HG03342 (cell line): Measurements from ENCODE around the gene RPL31.
"Not testable (repeated sequence)": the region's sequence is repeated elsewhere in the genome, so short reads cannot be mapped to it uniquely, and the experiment has no call there.

Experiments
- ATAC-seq: cut with Tn5 transposase; IDR thresholded peaks from one replicate; pipeline ENCODE4 v1.9.1; 2021; ENCODE audit warnings: mild to moderate bottlenecking, moderate library complexity; ENCODE audit not compliant: unreplicated experiment

The RPL31 gene

DNA sequence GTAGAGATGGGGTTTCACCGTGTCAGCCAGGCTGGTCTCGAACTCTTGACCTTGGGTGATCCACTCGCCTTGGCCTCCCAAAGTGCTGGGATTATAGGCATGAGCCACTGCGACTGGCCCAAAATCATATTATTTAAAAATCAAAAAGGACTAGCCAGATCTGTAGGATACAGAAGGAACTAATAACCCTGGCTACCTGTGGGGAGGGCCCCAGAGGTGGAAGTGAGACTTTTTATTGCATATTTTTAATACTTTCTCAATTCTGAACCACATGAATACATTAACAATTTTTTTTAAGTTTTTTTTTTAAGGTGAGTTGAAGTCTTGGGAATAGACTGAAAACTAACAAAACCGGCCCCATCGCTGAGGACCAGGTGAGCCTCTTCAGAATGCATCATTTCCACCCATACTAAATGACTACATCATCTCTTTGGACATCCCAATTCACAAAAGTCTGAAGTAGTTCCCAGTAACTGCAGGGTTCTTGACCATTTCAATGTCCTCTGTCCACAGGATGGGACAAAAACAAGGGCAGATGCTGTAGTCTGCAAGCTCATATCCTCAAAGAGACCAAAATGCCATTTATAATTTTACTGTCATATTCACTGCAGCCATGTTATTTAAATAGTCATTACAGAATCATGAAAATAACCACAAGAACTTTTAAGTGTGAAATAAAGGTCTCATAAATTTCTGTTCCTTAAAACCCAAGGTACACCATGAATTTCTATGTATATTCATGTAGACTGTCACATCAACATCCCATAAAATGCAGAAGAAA, 21.4 kb downstream of the RPL31 start:
- ATAC-seq, result no peak

DNA sequence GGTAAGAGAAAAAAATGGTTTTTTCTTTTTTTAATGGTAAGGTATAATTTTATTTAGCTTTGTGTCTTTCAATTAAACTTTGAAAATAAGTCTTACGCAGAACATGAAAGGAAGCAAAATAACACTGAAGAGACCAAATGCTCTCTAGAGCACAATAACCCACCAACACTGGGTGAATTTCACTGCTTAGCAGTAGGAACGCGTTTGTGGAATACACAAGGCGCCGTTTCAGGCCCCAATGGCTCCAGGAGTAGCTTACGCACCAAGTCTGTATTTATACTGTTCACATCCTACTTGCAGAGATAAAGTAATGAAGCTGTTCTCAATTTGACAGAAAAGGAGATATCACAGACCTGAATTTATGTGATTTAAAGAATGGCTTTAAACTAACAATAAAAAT, 23.5 kb downstream of the RPL31 start:
- ATAC-seq, result no peak

DNA sequence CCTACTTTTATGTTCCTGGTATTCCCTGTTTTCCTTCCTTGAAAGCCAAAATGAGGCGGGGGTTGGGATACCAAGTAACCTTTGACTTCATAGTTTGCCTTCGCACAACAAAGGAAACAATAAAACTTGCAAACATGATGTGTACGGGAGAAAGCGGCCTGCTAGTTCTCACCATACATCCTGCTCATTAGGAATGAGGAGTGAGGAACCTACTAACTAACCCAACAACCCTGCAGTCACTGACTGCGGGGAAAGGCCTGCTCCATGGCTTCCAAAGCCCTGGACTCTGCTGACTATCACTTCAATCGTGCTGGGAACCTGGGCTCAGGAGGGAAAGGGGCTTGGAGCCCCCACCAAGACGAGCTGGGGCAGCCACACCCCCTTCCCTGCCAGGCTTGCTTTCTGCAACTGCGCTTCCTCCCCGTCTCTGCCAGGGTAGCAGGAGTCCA, 24.2 kb downstream of the RPL31 start:
- ATAC-seq, result no peak

DNA sequence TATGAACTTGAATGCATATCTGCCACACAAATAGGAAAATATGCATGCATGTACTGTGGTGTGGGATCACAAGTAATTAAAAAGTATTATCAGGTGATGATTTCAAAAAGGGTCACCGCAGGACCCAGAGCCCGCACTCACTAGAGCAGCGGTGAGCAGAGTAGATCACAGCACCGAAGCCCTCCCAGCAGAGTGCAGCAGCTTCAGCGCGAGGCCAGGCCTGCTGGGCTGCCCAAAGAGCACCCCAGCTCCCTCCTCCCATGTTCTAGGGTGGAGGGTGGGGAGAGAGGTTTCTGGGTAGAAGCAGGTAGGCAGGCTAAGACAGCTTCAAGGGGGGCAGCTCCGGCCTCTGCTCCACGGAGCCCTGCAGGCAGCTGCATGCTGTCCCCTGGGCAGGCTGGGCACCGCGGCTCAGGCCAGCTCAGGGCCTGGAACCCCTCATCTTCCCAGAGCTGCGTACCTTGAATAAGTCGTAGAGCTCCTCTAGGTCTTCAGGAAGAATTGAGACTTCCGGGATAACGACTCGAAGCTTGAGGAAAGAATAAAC, 24.9 kb downstream of the RPL31 start:
- ATAC-seq, result no peak

DNA sequence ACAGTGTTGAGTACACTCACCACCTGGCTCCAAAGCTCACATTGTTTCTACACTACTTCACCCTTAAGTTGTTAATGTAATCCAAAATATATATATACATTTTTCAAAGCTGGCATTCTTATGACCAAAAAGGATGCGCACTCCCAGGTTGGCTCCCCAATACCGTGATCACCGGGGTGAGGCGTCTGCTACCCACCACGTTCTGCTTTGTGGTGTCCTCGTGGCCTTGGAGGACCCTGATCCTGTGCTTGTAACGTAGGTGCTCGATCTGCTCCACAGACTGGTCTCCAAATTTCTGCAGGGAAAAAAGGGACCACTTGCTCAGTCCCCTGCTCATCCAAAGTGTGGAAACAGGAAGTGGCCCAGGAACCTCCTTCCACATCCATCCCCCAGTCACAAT, 25.8 kb downstream of the RPL31 start:
- no peak for ATAC-seq

DNA sequence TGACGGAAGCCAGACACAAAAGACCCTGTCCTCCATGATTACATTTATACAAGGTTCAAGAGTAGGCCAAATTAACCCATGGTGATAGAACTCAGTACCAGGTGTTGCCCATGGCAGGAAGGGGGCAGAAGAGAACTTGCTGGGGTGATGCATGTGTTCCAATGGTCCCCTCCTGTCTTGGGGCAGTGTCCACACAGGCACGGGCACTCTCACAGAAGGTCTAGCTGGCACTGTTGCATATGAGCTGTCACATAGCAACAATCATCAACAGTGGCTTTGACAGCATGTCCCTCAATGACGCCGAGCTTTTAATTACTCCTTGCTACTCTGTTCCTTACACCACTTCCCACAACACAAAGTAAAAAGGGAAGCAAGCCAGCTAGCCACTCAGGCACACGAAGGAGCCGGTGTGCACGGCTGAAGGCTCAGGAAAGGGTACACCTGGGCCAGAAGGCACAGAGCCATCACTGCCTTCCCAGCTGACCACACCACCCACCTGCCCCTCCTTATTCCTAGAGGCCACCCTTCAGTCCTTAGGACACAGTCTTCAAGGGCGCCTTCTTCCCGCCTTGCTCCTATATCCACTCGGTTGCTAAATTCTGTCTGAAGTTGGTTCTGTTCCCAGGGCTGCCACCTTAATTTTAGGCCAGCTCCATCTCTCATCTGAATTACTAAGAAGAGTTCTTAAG, 28.9 kb downstream of the RPL31 start:
- no peak for ATAC-seq

DNA sequence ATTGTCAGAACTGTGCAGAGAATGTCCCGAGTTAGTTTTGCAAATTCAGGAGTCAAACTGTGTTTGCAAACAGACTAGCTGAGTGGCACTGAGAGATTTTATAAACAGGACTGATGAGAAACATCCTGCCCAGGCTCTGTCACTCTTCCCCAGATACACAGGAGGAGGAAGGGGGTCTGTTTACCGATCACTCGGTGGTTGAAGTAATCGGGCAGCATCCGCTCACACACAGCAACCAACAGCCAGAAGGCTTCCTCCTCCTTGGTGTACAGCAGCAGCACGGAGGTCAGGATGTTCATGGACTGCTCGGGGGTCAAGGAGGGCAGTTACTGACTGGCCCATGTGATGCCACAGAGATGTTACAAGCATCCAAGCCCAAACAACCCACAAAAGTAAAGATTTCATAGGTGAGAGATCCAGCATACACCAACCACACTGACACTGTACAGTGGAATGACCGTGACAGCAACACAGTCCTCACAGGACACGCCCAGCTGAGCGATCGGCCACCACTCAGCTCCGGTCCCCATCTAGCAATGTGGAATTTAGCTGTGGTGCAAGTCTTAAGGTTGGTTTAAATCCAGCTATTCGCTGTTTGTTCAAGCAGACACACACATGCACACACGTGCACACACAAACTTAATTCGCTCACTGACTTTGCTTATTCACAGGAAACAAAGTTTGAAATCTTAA, 30.1 kb downstream of the RPL31 start:
- no peak for ATAC-seq

DNA sequence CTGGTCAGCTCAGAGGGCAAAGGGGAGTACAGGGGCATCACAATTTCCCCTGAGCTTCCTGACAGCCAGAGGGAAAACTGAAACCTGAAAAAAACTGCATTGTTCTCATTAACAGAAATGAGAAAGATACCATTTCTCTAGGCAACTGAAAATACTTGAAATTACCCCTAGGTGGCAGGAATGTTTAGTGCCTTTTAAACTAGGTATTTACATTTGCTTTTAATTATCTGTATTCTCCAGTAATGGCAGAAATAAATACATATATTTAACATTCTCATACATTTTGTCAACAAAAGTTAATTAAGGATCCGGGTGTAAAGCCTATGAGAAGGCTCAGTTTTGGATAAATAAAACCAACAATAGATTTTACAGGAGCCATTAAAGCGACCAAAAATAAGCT, 34.5 kb downstream of the RPL31 start:
- no peak for ATAC-seq

DNA sequence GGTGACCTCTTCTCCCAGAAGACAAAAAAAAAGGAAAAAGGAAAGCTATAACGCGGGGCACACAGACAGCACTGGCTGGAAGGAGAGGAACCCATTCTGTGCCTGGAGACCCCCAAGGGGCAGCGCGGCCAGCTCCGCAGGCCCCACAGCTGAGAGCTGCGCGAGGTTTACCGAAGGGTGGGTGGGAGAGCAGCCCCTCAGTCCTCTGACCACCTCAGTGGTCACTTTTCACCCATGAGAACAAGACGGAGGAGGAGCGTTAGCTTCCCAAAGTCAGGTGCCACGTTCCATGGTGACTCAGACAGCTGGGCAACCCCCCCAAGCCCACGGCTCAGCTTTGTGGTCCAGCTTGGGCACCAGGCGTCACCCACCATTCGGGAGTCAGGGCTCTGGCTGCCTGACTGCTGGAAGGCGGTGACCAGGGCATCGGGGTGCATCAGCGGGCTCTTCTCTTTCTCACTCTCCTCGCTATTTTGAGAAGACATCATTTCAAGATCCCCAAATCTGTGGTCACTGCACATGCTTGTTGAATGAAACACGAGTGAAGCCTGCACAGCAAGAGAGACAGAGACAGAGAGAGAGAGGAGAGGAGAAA, 35.2 kb downstream of the RPL31 start:
- ATAC-seq, result no peak

DNA sequence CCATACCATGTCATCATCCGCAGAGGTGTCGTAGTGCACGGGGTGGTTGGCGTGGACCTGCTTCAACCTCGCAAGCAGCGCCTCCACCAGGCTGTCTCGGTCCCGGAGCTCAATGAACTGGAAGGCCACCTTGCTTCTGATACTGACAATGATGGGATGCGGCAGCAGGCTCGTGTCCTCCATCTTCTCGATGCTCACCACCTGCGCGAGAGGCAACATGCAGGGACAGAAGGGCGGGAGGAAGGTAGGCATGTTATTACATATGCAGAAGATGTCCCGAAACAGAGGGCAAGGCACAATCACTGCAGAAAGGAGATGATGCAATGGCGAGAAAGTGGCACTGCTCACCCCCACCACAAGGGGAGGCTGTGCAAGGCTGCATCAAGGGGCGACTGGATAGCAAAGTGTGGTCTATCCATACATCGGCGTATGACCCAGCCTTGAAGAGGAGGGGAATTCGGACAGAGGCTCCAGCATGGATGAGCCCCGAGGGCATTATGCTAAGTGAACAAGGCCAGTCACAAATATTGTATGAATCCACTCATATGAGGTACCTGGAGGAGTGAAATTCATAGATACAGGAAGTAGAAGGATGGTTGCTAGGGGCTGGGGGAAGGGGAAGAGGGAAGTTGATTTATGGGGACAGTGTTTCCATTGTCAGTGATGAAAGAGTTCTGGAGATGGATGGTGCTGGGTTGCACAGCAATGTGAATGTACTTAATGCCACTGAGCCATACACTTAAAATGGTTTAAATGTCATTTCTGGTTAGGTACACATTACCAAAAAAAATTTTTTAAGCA, 36.6 kb downstream of the RPL31 start:
- ATAC-seq, result no peak

DNA sequence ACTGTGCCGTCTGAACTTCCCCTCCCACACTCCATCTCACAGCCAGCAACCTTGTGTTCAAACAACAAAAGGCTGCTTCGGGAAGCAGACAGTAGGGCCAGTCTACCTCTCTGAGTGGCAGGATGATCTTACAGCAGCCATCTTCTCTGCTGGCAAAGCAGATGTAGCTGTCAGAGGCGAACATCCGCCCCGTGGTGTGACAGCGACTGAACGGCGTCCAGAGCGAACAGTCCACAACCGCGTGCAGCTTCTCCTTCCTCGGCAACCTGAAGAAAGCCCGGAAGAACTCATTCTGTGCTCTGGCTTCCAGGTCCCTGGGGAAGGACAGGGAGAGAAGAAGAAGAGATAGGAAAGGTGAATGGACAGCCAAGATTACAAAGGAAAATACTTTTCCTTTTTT, 38.0 kb downstream of the RPL31 start:
- ATAC-seq, result no peak

DNA sequence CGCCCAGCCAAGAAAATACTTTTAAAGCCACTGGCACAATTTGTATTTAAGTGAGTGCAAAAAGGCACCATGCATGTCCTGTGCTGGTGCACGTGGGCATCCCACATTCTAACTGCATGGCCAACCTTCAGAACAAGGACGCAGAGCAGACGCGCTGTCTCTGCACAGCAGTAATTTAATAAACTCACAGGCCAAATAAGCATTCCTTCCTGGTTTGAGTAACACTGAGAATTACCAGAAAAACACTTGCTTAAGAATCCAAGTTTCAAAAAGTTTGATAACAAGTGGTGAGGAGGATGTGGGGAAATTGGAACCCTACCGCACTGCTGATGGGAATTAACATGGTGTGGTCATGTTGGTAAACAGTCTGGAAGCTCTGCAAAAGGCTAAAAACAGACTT, 38.7 kb downstream of the RPL31 start:
- no peak for ATAC-seq

DNA sequence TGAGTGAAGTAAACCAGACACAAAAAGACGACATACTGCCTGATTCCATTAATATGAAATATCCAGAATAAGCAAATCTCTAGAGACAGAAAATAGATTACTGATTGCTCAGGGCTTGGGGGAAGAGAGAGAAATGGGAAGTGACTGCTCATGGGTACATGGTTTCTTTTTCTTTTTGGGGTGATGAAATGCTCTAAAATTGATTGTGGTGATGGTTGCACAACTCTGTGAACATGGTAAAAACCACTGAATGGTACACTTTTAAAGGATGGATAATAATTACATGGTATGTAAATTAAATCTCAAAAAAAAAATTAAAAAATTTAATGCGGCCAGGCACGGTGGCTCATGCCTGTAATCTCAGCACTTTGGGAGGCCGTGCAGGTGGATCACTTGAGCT, 39.3 kb downstream of the RPL31 start:
- ATAC-seq, result no peak

DNA sequence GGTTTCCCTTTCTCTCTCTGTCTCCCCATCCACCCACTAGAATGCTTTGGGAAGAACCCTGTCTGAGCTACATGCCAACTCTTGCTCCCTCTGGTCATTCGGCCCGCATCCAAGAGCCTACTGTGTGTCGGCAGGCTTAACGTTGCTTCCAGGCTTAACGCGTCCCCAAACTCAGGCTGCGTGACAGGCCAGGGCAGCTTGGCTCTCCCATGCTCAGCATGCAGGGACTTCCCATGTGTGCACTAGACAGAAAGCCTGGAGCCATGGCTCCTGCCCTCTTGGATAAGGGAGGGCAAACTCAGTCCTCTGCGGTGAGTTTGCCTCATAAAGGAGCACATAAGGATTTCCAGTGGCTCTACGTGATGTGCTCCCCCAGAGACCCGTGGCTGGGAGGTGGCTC, 43.2 kb downstream of the RPL31 start:
- ATAC-seq, result no peak

DNA sequence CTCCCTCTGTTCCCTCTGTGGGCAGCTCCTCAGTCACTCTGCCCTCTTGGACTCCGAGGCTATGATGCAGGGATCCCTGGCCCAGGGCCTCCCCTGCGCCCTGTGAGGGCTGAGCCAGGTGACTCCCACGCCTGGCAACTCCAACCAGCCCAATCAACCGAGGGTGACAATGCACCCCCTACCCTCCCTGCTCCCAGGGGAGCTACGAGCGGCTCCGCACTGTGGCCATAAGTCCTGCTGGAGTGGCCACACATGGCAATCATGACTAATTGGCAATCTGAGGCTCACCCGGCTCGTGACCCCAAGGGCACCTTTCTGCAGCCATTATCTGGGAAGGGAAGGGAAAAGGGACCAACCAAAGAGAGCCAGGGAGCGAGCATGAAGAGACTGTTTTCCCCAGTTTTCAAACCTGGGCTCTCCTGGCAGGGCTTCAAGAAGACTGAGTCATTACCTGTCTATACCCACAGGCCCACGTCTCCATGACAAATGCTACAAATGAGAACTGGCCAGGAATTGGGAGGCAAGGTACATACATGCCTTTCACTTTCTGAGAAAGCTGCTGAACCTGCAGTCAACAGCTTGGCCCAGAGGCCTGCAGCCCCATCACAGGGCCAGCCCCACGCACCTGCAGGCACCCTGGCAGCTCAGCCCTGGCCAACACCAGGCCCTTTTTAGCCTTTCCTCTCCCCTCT, 45.1 kb downstream of the RPL31 start:
- ATAC-seq, result no peak

DNA sequence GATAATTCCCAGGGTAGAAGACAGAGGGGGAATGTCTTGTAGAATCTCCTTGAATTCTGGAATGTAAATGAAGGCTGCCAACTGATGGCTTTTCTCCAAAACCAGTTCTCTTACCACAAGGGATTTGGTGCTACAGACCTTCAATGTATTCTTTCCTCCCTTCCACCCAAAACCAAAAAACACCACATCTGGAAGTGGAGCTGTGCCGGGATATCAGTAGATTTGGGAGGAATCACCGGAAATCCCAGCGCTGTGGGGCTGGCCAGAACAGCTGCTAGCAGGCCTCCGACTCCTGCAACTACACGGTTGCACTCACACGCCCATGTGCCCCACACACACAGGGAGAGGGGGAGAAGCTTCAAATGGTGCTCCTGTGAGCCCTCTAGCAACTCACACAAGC, 45.7 kb downstream of the RPL31 start:
- no peak for ATAC-seq

DNA sequence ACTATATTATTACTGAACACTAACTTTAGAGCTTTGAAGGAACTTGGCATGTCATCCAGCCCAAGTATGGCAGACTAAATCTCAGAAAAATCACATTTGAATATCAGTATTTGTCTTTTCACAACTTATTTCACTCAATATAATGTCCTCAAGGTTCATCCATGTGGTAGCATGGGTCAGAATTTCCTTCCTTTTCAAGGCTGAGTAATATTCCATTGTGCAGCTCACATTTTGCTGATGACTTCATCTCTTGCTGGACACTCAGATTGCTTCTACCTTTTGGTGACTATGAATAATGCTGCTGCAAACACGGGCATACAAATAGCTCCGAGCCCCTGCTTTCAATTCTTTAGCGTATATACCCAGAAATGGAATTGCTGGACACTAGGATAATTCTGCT, 46.7 kb downstream of the RPL31 start:
- ATAC-seq, result no peak

DNA sequence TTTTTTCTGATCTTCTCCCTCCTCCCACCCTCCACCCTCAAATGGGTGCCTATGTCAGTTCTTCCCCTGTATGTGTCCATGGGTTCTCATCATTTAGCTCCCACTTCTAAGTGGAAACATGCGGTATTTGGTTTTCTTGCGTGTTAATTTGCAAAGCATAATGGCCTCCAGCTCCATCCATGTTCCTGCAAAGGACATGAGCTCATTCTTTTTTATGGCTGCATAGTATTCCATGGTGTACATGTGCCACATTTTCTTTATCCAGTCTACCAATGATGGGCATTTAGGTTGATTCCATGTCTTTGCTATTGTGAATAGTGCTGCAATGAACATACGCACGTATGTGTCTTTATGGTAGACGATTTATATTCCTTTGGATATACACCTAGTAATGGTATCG, 48.8 kb downstream of the RPL31 start:
- not testable (repeated sequence) for ATAC-seq

DNA sequence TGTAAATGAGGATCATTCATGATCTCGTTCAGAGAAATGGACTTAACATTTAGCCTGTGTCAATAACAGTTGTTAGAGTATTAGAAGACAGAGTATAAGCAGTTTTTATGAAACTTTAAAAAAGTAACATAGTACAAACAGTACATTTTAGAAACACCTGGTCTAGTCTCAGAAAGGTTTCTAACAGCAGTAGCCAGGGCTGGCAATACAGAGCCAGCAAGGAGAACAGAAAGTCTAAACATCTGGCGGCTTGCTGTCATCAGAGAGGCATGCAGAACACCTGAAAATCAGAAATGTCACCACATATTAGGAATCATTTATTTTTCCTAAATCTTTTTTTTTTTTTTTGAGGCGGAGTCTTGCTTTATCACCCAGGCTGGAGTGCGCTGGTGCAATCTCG, 50.1 kb downstream of the RPL31 start:
- no peak for ATAC-seq

DNA sequence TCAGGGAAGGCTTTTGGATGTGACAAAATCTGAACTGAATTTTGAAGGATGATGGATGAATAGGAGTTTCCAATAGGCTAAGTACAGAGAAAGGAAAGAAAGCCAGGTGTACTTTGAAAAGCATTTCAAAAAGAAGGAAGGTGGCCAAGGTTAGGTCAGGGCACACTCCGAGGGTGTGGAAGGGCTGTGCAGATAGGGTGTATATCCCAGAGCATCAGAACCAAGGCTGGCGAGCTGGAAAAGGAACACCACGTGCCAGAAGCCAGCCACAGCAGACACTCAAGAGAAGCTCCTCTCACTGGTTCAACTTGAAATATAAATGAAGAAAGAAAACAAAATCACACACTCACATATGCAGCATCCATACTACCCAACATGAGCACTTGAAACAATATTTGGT, 51.0 kb downstream of the RPL31 start:
- no peak for ATAC-seq
